Glomerular visceral epithelial cell (primary cell): ENCODE measurements around the gene PDIA3.
A peak's percentile ranks its signal among the peaks of the same experiment; 100 is the strongest.
"Not testable (repeated sequence)": the region's sequence is repeated elsewhere in the genome, so short reads cannot be mapped to it uniquely, and the experiment has no call there.

ENCODE experiments used
- DNase-seq: peaks from one replicate; pipeline ENCODE4 v3.0.0-alpha.2; 2016; ENCODE audit errors: extremely low spot score

PDIA3 gene

GRCh38 chr15:43746245-43746902, at the start of gene PDIA3:
PDIA3 (plus strand) TSS chr15:43746438; CDS start chr15:43746540, 102 bp downstream.
- DNase-seq: peak; percentile 91

- no peak for DNase-seq
Observed at GRCh38 chr15:43702174-43702573, 44.1 kb upstream of the PDIA3 start.

GRCh38 chr15:43702701-43703424, 43.4 kb upstream of the PDIA3 start:
- DNase-seq: no peak

- DNase-seq: not testable (repeated sequence)
Observed at GRCh38 chr15:43710431-43711131, 35.7 kb upstream of the PDIA3 start.

- no peak for DNase-seq
Observed at GRCh38 chr15:43723151-43723550, 23.1 kb upstream of the PDIA3 start.

- not testable (repeated sequence) for DNase-seq
Observed at GRCh38 chr15:43726306-43726705, 19.9 kb upstream of the PDIA3 start.

- DNase-seq: not testable (repeated sequence)
Observed at GRCh38 chr15:43728053-43728725, 18.0 kb upstream of the PDIA3 start.

- DNase-seq: no peak
Observed at GRCh38 chr15:43735416-43735815, 10.8 kb upstream of the PDIA3 start.

GRCh38 chr15:43746903-43747309, 668 bp downstream of the PDIA3 start:
- peak; percentile 32 for DNase-seq

GRCh38 chr15:43748376-43748775, 2.1 kb downstream of the PDIA3 start:
- DNase-seq: no peak

GRCh38 chr15:43749690-43750345, 3.6 kb downstream of the PDIA3 start:
- DNase-seq: no peak

GRCh38 chr15:43751885-43752284, 5.6 kb downstream of the PDIA3 start:
- DNase-seq: no peak

GRCh38 chr15:43762824-43763223, 16.6 kb downstream of the PDIA3 start:
- DNase-seq: no peak

GRCh38 chr15:43763819-43764446, 17.7 kb downstream of the PDIA3 start:
- no peak for DNase-seq

GRCh38 chr15:43769584-43770228, 23.5 kb downstream of the PDIA3 start:
- DNase-seq: peak; percentile 54

- no peak for DNase-seq
Observed at GRCh38 chr15:43771816-43772215, 25.6 kb downstream of the PDIA3 start.

GRCh38 chr15:43772624-43773023, 26.4 kb downstream of the PDIA3 start:
- DNase-seq: no peak

GRCh38 chr15:43774062-43774461, 27.8 kb downstream of the PDIA3 start:
- DNase-seq: no peak

- peak; percentile 65 for DNase-seq
Observed at GRCh38 chr15:43775411-43775965, 29.2 kb downstream of the PDIA3 start.

- DNase-seq: peak; percentile 3
Observed at GRCh38 chr15:43776101-43776717, 30.0 kb downstream of the PDIA3 start.
